RCC 7860 (cell line): ENCODE measurements around the gene FSD1L.

Source experiments
- DNase-seq: peaks from one replicate; pipeline ENCODE4 v3.0.0-alpha.2; 2015; ENCODE audit warnings: low spot score
- FAIRE-seq: peaks from 2 replicates; lab custom pipeline; 2012; peaks lifted over from hg19 to GRCh38; lab: Jason Lieb, UNC

Gene FSD1L

GRCh38 chr9:105447814-105448812, at the start of gene FSD1L:
Gene FSD1L, plus strand, starts transcription at chr9:105448034. Its CDS starts 187 bp downstream, at chr9:105448221.
- FAIRE-seq (no peak), DNase-seq (peak; percentile 90)

GRCh38 chr9:105399117-105399516, 48.7 kb upstream of the FSD1L start:
- DNase-seq, result no peak

GRCh38 chr9:105401651-105402050, 46.2 kb upstream of the FSD1L start:
- no peak for FAIRE-seq
- DNase-seq, result no peak

More at GRCh38 chr9:105399117-105399516, 48.7 kb upstream of the FSD1L start:
- FAIRE-seq, result no peak

- no peak for DNase-seq
- FAIRE-seq, result no peak
These were observed 44.1 kb upstream of the FSD1L start for GRCh38 chr9:105403552-105404248.

GRCh38 chr9:105405514-105406131, 42.2 kb upstream of the FSD1L start:
- FAIRE-seq, result no peak
- DNase-seq, result no peak

- no peak for FAIRE-seq
- DNase-seq, result no peak
These were observed 41.5 kb upstream of the FSD1L start for GRCh38 chr9:105406369-105406768.

- FAIRE-seq, result no peak
- peak; percentile 33 for DNase-seq
These were observed 34.3 kb upstream of the FSD1L start for GRCh38 chr9:105413525-105413924.

- FAIRE-seq (no peak), DNase-seq (peak; percentile 38)
These were observed 32.7 kb upstream of the FSD1L start for GRCh38 chr9:105414947-105415661.

- FAIRE-seq (no peak), DNase-seq (no peak)
These were observed 32.2 kb upstream of the FSD1L start for GRCh38 chr9:105415662-105415980.

- FAIRE-seq (no peak), DNase-seq (no peak)
These were observed 31.0 kb upstream of the FSD1L start for GRCh38 chr9:105416840-105417239.

GRCh38 chr9:105418588-105419500, 29.0 kb upstream of the FSD1L start:
- no peak for DNase-seq
- no peak for FAIRE-seq

GRCh38 chr9:105419816-105420597, 27.8 kb upstream of the FSD1L start:
- DNase-seq (no peak), FAIRE-seq (no peak)

GRCh38 chr9:105421154-105421553, 26.7 kb upstream of the FSD1L start:
- no peak for FAIRE-seq
- DNase-seq, result no peak

GRCh38 chr9:105421864-105422263, 26.0 kb upstream of the FSD1L start:
- FAIRE-seq, result no peak
- DNase-seq, result no peak

GRCh38 chr9:105425816-105426433, 21.9 kb upstream of the FSD1L start:
- FAIRE-seq, result peak; percentile 77
- DNase-seq, result peak; percentile 18

- no peak for DNase-seq
- FAIRE-seq, result no peak
These were observed 21.2 kb upstream of the FSD1L start for GRCh38 chr9:105426657-105427056.

GRCh38 chr9:105431424-105432246, 16.2 kb upstream of the FSD1L start:
- DNase-seq (no peak), FAIRE-seq (no peak)
